Activated T-helper 2 cell treated with anti-CD3 and anti-CD28 coated beads, Interferon-gamma antibody, Interleukin-2, Interleukin-4, amounts not matched to agents 10 μg/mL and 5 μg/mL and 100 μg/mL, durations not matched to agents 14 hours and 24 hours and 36 hours (primary cell): Measurements from ENCODE around the gene VAV1. TPM values are rescaled to one million over a fixed set of nuclear protein-coding genes. Genes with fewer than 3 reads are reported as not detected.

ENCODE experiments used
- DNase-seq: peaks from one replicate; pipeline ENCODE4 v3.0.0; 2021; ENCODE audit warnings: low spot score
- H3K27ac Mint-ChIP-seq: one replicate; pipeline ENCODE4 v1.8.0; 2021; ENCODE audit warnings: mixed read lengths
- H3K27me3 Mint-ChIP-seq: one replicate; pipeline ENCODE4 v1.8.0; 2021; ENCODE audit warnings: low read depth, mixed read lengths
- H3K36me3 Mint-ChIP-seq: one replicate; pipeline ENCODE4 v1.8.0; 2021; ENCODE audit warnings: low read depth, mixed read lengths
- H3K4me1 Mint-ChIP-seq: one replicate; pipeline ENCODE4 v1.8.0; 2021; ENCODE audit warnings: low read depth, mixed read lengths
- H3K4me3 Mint-ChIP-seq: one replicate; pipeline ENCODE4 v1.8.0; 2021; ENCODE audit warnings: low read depth, mild to moderate bottlenecking, moderate library complexity, mixed read lengths
- H3K9me3 Mint-ChIP-seq: one replicate; pipeline ENCODE4 v1.8.0; 2021; ENCODE audit warnings: mixed read lengths
- intact Hi-C: fragments of 100-400 bp; cut with micrococcal nuclease; formaldehyde crosslinking; loops from one replicate; pipeline ENCODE4 v1.15.1; 2023
- total RNA-seq: library from RNA; stranded (reverse); gene quantifications from 2 replicates; pipeline ENCODE4 v1.2.3, GENCODE V29; 2022

The VAV1 gene
- total RNA-seq, 1 donor from 2014 or later, result 69.7 TPM

- Mint-ChIP-seq H3K9me3 (no peaks in the 10 kb centered on the region), H3K4me3 (no peak overlapping the region), H3K27ac (no peak overlapping the region), H3K4me1 (no peaks in the 10 kb centered on the region), H3K27me3 (no peaks in the 10 kb centered on the region), H3K36me3 (peaks cover 38% of the 10 kb centered on the region)
- intact Hi-C loops, result no loop called here
- no peak for DNase-seq
Observed at GRCh38 chr19:6847828-6848200, 75.3 kb downstream of the VAV1 start.

GRCh38 chr19:6848986-6849385 lies 76.5 kb downstream of the VAV1 start:
- DNase-seq, result no peak
- Mint-ChIP-seq H3K4me3 (no peak overlapping the region), H3K27me3 (no peaks in the 10 kb centered on the region), H3K4me1 (no peaks in the 10 kb centered on the region), H3K27ac (no peak overlapping the region), H3K36me3 (peaks cover 36% of the 10 kb centered on the region), H3K9me3 (no peaks in the 10 kb centered on the region)
- intact Hi-C loops, result no loop called here

GRCh38 chr19:6849876-6850275 lies 77.4 kb downstream of the VAV1 start:
- no peak for DNase-seq
- Mint-ChIP-seq H3K27me3 (no peaks in the 10 kb centered on the region), H3K4me1 (no peaks in the 10 kb centered on the region), H3K4me3 (no peak overlapping the region), H3K27ac (no peak overlapping the region), H3K36me3 (peaks cover 39% of the 10 kb centered on the region), H3K9me3 (no peaks in the 10 kb centered on the region)
- intact Hi-C loops, result no loop called here

- intact Hi-C loops, result no loop called here
- no peak overlapping the region for H3K4me3 Mint-ChIP-seq
- no peak overlapping the region for H3K27ac Mint-ChIP-seq
- no peaks in the 10 kb centered on the region for H3K4me1 Mint-ChIP-seq
- no peaks in the 10 kb centered on the region for H3K27me3 Mint-ChIP-seq
- no peak for DNase-seq
- peaks cover 54% of the 10 kb centered on the region for H3K36me3 Mint-ChIP-seq
- no peaks in the 10 kb centered on the region for H3K9me3 Mint-ChIP-seq
Observed at GRCh38 chr19:6851359-6851758, 78.9 kb downstream of the VAV1 start.

GRCh38 chr19:6852001-6852400 lies 79.5 kb downstream of the VAV1 start:
- Mint-ChIP-seq H3K27ac (no peak overlapping the region), H3K4me1 (no peaks in the 10 kb centered on the region), H3K4me3 (no peak overlapping the region), H3K27me3 (no peaks in the 10 kb centered on the region), H3K36me3 (peaks cover 59% of the 10 kb centered on the region), H3K9me3 (no peaks in the 10 kb centered on the region)
- intact Hi-C loops, result no loop called here
- no peak for DNase-seq

GRCh38 chr19:6853868-6854267 lies 81.4 kb downstream of the VAV1 start:
- DNase-seq, result no peak
- H3K27ac Mint-ChIP-seq, result no peak overlapping the region
- H3K4me1 Mint-ChIP-seq, result no peaks in the 10 kb centered on the region
- no peak overlapping the region for H3K4me3 Mint-ChIP-seq
- no peaks in the 10 kb centered on the region for H3K27me3 Mint-ChIP-seq
- intact Hi-C loops, result no loop called here
- peaks cover 65% of the 10 kb centered on the region for H3K36me3 Mint-ChIP-seq
- H3K9me3 Mint-ChIP-seq, result no peaks in the 10 kb centered on the region

GRCh38 chr19:6854758-6855157 lies 82.2 kb downstream of the VAV1 start:
- DNase-seq, result no peak
- Mint-ChIP-seq H3K27me3 (no peaks in the 10 kb centered on the region), H3K27ac (no peak overlapping the region), H3K9me3 (no peaks in the 10 kb centered on the region), H3K4me1 (no peaks in the 10 kb centered on the region), H3K4me3 (no peak overlapping the region), H3K36me3 (peaks cover 60% of the 10 kb centered on the region)
- intact Hi-C loops, result no loop called here

- peak overlapping the region; percentile 29 for H3K27ac Mint-ChIP-seq
- H3K9me3 Mint-ChIP-seq, result no peaks in the 10 kb centered on the region
- intact Hi-C loops, result no loop called here
- peaks cover 44% of the 10 kb centered on the region for H3K36me3 Mint-ChIP-seq
- H3K27me3 Mint-ChIP-seq, result no peaks in the 10 kb centered on the region
- peaks cover 4% of the 10 kb centered on the region for H3K4me1 Mint-ChIP-seq
- H3K4me3 Mint-ChIP-seq, result no peak overlapping the region
- DNase-seq, result no peak
Observed at GRCh38 chr19:6856749-6857372, 84.4 kb downstream of the VAV1 start.

- Mint-ChIP-seq H3K9me3 (no peaks in the 10 kb centered on the region), H3K36me3 (peaks cover 8% of the 10 kb centered on the region), H3K4me1 (peaks cover 12% of the 10 kb centered on the region), H3K4me3 (no peak overlapping the region), H3K27me3 (no peaks in the 10 kb centered on the region), H3K27ac (peak overlapping the region; percentile 34)
- intact Hi-C loops, result loop anchor here (2.0 to 5.0 kb wide), 4 partner anchors 89 to 749 kb away; partner anchors contain the start of genes ALKBH7, RFX2 and VAV1
- no peak for DNase-seq
Observed at GRCh38 chr19:6861683-6862286, 89.3 kb downstream of the VAV1 start.

- peak; percentile 87 for DNase-seq
- H3K36me3 Mint-ChIP-seq, result no peaks in the 10 kb centered on the region
- H3K4me1 Mint-ChIP-seq, result peaks cover 12% of the 10 kb centered on the region
- H3K27ac Mint-ChIP-seq, result peak overlapping the region; percentile 66
- H3K9me3 Mint-ChIP-seq, result no peaks in the 10 kb centered on the region
- no peaks in the 10 kb centered on the region for H3K27me3 Mint-ChIP-seq
- intact Hi-C loops, result loop anchor here (1.0 to 5.0 kb wide), 9 partner anchors 62 to 750 kb away; partner anchors contain the start of genes ALKBH7, RFX2 and VAV1
- H3K4me3 Mint-ChIP-seq, result peak overlapping the region; percentile 72
Observed at GRCh38 chr19:6862673-6863078, 90.2 kb downstream of the VAV1 start.

GRCh38 chr19:6864325-6864940 lies 91.9 kb downstream of the VAV1 start:
- no peaks in the 10 kb centered on the region for H3K36me3 Mint-ChIP-seq
- DNase-seq, result no peak
- no peaks in the 10 kb centered on the region for H3K27me3 Mint-ChIP-seq
- intact Hi-C loops, result loop anchor here (5.0 kb wide), 2 partner anchors 492 to 752 kb away; partner anchors contain the start of genes ALKBH7 and RFX2
- H3K4me3 Mint-ChIP-seq, result no peak overlapping the region
- peaks cover 12% of the 10 kb centered on the region for H3K4me1 Mint-ChIP-seq
- no peaks in the 10 kb centered on the region for H3K9me3 Mint-ChIP-seq
- H3K27ac Mint-ChIP-seq, result no peak overlapping the region

- Mint-ChIP-seq H3K4me1 (peaks cover 12% of the 10 kb centered on the region), H3K36me3 (no peaks in the 10 kb centered on the region), H3K27me3 (no peaks in the 10 kb centered on the region), H3K4me3 (no peak overlapping the region), H3K9me3 (no peaks in the 10 kb centered on the region), H3K27ac (no peak overlapping the region)
- no peak for DNase-seq
- intact Hi-C loops, result no loop called here
Observed at GRCh38 chr19:6865849-6866248, 93.3 kb downstream of the VAV1 start.

- Mint-ChIP-seq H3K4me3 (no peak overlapping the region), H3K9me3 (no peaks in the 10 kb centered on the region), H3K36me3 (no peaks in the 10 kb centered on the region), H3K4me1 (peaks cover 9% of the 10 kb centered on the region), H3K27ac (no peak overlapping the region), H3K27me3 (no peaks in the 10 kb centered on the region)
- no peak for DNase-seq
- intact Hi-C loops, result no loop called here
Observed at GRCh38 chr19:6866741-6867151, 94.2 kb downstream of the VAV1 start.
